Measurements from ENCODE around the gene ZNF175. TPM values are rescaled to one million over a fixed set of nuclear protein-coding genes. Genes with fewer than 3 reads are reported as not detected.
A peak's percentile ranks its signal among the peaks of the same experiment; 100 is the strongest.

ZNF175 gene
- total RNA-seq, 2 experiments from 2014 or later, result 8.9 to 10.1 TPM

GRCh38 chr19:51593138-51593890 lies 22.2 kb downstream of the ZNF175 start:
- peaks cover 20% of the 10 kb centered on the region for H3K36me3 Mint-ChIP-seq
- H3K9me3 Mint-ChIP-seq, result peaks cover 7% of the 10 kb centered on the region
- DNase-seq, result no peak
- peak overlapping the region; percentile 92 for H3K4me3 Mint-ChIP-seq
- peak overlapping the region; percentile 71 for H3K27ac Mint-ChIP-seq
- peaks cover 14% of the 10 kb centered on the region for H3K4me1 Mint-ChIP-seq
- H3K27me3 Mint-ChIP-seq, result peaks cover 4% of the 10 kb centered on the region

- peaks cover 17% of the 10 kb centered on the region for H3K36me3 Mint-ChIP-seq
- H3K27me3 Mint-ChIP-seq, result peaks cover 6% of the 10 kb centered on the region
- peaks cover 5% of the 10 kb centered on the region for H3K9me3 Mint-ChIP-seq
- peaks cover 14% of the 10 kb centered on the region for H3K4me1 Mint-ChIP-seq
- H3K27ac Mint-ChIP-seq, result peak overlapping the region; percentile 71
- peak overlapping the region; percentile 92 for H3K4me3 Mint-ChIP-seq
- DNase-seq, result peak; percentile 95
These were observed 23.1 kb downstream of the ZNF175 start for GRCh38 chr19:51593969-51594773.

- Mint-ChIP-seq H3K27me3 (peaks cover 9% of the 10 kb centered on the region), H3K4me3 (peak overlapping the region; percentile 92), H3K4me1 (peaks cover 14% of the 10 kb centered on the region), H3K36me3 (peaks cover 12% of the 10 kb centered on the region), H3K9me3 (peaks cover 1% of the 10 kb centered on the region), H3K27ac (peak overlapping the region; percentile 71)
- no peak for DNase-seq
These were observed 23.7 kb downstream of the ZNF175 start for GRCh38 chr19:51594774-51595109.

GRCh38 chr19:51595190-51596175 lies 24.4 kb downstream of the ZNF175 start:
- no peak for DNase-seq
- Mint-ChIP-seq H3K27me3 (peaks cover 15% of the 10 kb centered on the region), H3K4me3 (peak overlapping the region; percentile 92), H3K36me3 (peaks cover 10% of the 10 kb centered on the region), H3K4me1 (peaks cover 14% of the 10 kb centered on the region), H3K9me3 (no peaks in the 10 kb centered on the region), H3K27ac (peak overlapping the region; percentile 47)

DNA sequence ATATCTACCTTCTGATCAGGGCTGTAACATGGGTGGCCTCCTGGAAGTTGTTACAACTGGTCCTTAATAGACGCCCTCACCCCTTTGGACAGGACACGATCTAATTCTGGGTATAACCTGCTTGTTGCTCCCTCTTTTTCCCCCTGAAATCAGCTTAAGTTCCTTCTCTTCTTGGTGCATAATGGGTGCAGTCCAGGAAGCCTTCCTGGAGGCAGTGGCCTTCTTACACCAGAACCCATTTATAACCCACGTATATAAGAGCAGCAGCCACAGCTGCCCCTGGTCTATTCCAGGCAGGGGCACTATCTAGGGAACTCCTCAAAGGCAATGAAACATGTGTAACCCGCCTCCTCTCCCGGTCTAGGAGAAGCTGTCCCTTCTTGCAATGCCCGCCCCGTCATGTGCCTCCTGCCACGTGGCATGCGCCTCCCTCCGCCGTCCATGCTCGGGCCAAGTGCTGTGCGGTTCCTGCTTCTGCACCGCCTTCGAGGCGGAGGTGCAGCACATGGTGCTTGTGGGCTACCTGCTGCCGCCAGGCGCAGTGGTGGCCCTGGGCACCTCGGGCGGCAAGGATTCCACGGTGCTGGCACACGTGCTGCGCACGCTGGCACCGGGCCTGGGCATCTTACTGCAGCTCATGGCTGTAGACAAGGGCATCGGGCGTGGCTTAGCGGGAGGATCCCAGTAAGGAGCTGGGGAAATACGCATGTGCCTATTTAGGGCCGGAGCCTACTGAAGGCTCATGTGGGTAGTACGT lies 27.3 kb downstream of the ZNF175 start:
- peaks cover 11% of the 10 kb centered on the region for H3K4me1 Mint-ChIP-seq
- peaks cover 26% of the 10 kb centered on the region for H3K27me3 Mint-ChIP-seq
- H3K27ac Mint-ChIP-seq, result no peak overlapping the region
- H3K4me3 Mint-ChIP-seq, result no peak overlapping the region
- peaks cover 10% of the 10 kb centered on the region for H3K36me3 Mint-ChIP-seq
- peaks cover 3% of the 10 kb centered on the region for H3K9me3 Mint-ChIP-seq
- DNase-seq, result no peak

DNA sequence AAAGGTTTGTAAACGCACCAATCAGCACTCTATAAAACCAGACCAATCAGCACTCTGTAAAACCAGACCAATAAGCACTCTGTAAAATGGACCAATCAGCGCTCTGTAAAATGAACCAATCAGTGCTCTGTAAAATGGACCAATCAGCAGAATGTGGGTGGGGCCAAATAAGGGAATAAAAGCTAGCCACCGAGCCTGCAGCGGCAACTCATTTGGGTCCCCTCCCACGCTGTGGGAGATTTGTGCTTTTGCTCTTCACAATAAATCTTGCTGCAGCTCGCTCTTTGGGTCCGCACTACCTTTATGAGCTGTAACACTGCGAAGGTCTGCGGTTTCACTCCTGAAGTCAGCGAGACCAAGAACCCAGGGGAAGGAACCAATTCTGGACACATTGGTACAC lies 28.0 kb downstream of the ZNF175 start:
- peaks cover 26% of the 10 kb centered on the region for H3K27me3 Mint-ChIP-seq
- H3K4me3 Mint-ChIP-seq, result no peak overlapping the region
- H3K4me1 Mint-ChIP-seq, result peaks cover 6% of the 10 kb centered on the region
- H3K36me3 Mint-ChIP-seq, result peaks cover 9% of the 10 kb centered on the region
- no peak for DNase-seq
- peaks cover 3% of the 10 kb centered on the region for H3K9me3 Mint-ChIP-seq
- no peak overlapping the region for H3K27ac Mint-ChIP-seq

DNA sequence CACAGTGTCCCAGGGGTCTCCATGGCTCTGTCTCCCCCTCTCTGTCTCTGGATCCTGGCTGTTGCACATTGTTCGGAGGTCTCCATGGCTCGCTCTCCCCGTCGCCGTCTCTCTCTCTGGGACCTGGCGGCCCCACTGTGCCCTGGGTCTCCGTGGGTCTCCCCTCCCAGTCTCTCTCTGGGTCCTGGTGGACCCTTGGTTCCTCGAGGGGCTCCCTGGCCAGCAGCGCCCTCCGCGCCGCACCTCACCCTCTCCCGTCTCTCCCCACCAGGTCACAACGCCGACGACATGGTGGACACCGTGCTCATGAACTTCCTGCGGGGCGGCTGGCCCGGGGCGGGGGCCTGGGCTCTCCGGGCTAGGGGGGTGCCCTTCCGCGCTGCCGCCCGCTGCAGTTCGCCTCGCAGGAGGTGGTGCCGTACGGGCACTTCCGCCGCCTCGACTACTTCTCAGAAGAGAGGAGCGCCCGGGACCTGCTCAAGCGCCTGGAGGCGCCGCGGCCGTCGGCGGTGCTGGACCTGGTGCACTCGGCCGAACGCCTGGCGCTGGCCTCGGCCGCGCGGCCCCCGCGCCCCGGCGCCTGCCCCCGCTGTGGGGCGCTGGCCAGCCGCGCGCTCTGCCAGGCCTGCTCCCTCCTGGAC lies 30.0 kb downstream of the ZNF175 start:
- peaks cover 26% of the 10 kb centered on the region for H3K27me3 Mint-ChIP-seq
- peak; percentile 24 for DNase-seq
- H3K9me3 Mint-ChIP-seq, result peaks cover 5% of the 10 kb centered on the region
- peaks cover 3% of the 10 kb centered on the region for H3K4me1 Mint-ChIP-seq
- no peak overlapping the region for H3K4me3 Mint-ChIP-seq
- peaks cover 6% of the 10 kb centered on the region for H3K36me3 Mint-ChIP-seq
- H3K27ac Mint-ChIP-seq, result no peak overlapping the region

GRCh38 chr19:51602189-51602854 lies 31.2 kb downstream of the ZNF175 start:
- no peak for DNase-seq
- H3K27me3 Mint-ChIP-seq, result peaks cover 26% of the 10 kb centered on the region
- H3K4me1 Mint-ChIP-seq, result peaks cover 9% of the 10 kb centered on the region
- H3K4me3 Mint-ChIP-seq, result no peak overlapping the region
- H3K9me3 Mint-ChIP-seq, result peaks cover 6% of the 10 kb centered on the region
- H3K27ac Mint-ChIP-seq, result no peak overlapping the region
- peaks cover 8% of the 10 kb centered on the region for H3K36me3 Mint-ChIP-seq

- Mint-ChIP-seq H3K36me3 (peaks cover 8% of the 10 kb centered on the region), H3K27me3 (peaks cover 8% of the 10 kb centered on the region), H3K9me3 (peaks cover 9% of the 10 kb centered on the region), H3K27ac (peak overlapping the region; percentile 1), H3K4me3 (no peak overlapping the region), H3K4me1 (peaks cover 13% of the 10 kb centered on the region)
- peak; percentile 57 for DNase-seq
These were observed 36.0 kb downstream of the ZNF175 start for GRCh38 chr19:51607077-51607476.

DNA sequence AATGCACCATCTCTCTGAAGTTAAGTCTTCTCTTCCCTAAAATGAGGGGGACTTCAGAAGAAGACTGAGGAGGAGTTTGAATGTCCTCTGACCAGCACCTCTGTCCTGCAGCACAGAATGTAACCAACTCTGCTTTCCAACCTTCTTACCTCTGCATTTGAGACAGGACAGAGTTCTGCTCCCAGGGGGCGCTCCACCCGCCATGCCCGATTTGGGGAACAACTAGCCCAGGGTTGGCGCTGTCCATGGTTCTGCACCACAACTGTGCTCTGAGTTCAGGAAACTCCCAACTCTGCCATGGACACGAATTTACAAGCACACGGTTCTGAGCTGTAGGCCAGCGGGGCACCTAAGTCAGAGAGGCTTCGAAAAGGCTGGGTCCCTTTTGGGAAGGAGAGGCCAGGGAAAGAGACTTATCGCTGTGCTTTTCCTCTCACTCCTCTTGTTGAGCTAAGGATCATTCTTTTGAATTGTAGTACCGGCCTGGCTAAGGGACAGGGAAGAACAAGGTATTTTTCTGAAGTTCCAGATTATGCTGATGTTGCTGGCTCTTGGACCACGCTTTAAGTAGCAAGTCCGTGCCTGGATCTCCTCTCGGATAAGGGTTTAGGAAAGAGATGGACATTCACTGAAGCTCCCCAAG lies 37.0 kb downstream of the ZNF175 start:
- Mint-ChIP-seq H3K4me1 (peaks cover 10% of the 10 kb centered on the region), H3K36me3 (peaks cover 9% of the 10 kb centered on the region), H3K27me3 (peaks cover 10% of the 10 kb centered on the region)

GRCh38 chr19:51610576-51610975 lies 39.5 kb downstream of the ZNF175 start:
- Mint-ChIP-seq H3K4me1 (peaks cover 10% of the 10 kb centered on the region), H3K9me3 (peaks cover 11% of the 10 kb centered on the region), H3K27ac (no peak overlapping the region), H3K27me3 (peaks cover 22% of the 10 kb centered on the region), H3K4me3 (no peak overlapping the region), H3K36me3 (peaks cover 6% of the 10 kb centered on the region)
- DNase-seq, result no peak

More for the DNA sequence above, 37.0 kb downstream of the ZNF175 start:
- DNase-seq, result peak; percentile 58
- Mint-ChIP-seq H3K4me3 (no peak overlapping the region), H3K9me3 (peaks cover 15% of the 10 kb centered on the region), H3K27ac (no peak overlapping the region)

DNA sequence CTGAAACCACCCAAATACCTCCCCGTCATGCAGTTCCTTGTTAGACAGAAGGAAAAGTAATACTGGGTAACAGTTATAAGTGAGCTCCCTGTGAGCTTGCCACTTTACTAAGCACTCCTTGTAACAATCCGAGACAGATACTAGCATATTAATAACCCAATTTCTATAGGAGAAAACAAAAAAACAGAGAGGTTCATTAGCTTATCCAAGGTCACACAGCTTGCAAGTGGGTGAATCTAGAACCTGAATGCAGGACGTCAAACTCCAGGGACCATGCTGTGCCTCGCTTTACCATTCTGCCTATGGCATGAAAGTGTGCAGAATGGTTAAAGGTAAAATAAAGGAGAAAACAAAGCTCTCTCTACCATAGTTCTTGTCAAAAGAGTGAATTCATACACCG lies 43.7 kb downstream of the ZNF175 start:
- no peaks in the 10 kb centered on the region for H3K4me1 Mint-ChIP-seq
- H3K4me3 Mint-ChIP-seq, result no peak overlapping the region
- H3K36me3 Mint-ChIP-seq, result peaks cover 4% of the 10 kb centered on the region
- no peak overlapping the region for H3K27ac Mint-ChIP-seq
- peaks cover 7% of the 10 kb centered on the region for H3K9me3 Mint-ChIP-seq
- peaks cover 25% of the 10 kb centered on the region for H3K27me3 Mint-ChIP-seq
- no peak for DNase-seq

DNA sequence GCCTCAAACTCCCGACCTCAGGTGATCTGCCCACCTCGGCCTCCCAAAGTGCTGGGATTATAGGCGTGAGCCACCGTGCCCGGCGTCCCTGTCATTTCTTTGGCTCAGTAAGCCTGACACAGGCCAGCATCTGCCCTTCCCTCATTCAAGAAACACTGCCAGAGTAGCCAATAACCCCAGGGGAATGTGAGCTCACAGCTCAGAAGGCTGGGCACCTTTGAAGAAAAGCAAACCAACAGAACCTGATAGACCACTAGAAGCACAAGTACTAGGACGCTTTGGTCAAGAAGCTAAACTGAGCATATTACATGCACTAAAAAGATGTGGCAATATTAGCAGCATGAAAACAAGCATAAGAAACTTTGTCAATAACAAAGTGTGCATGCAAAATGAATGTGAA lies 44.9 kb downstream of the ZNF175 start:
- Mint-ChIP-seq H3K9me3 (peaks cover 7% of the 10 kb centered on the region), H3K4me1 (no peaks in the 10 kb centered on the region), H3K27ac (no peak overlapping the region), H3K36me3 (peaks cover 4% of the 10 kb centered on the region), H3K4me3 (no peak overlapping the region), H3K27me3 (peaks cover 25% of the 10 kb centered on the region)
- DNase-seq, result no peak
